Esophagus muscularis mucosa (tissue), 4 donors: ENCODE results near the gene SARNP. TPM values are rescaled to one million over a fixed set of nuclear protein-coding genes. Genes with fewer than 3 reads are reported as not detected.

Source experiments
- DNase-seq: peaks from one replicate; pipeline ENCODE4 v3.0.0-alpha.2; 2017; ENCODE audit errors: extremely low spot score
- H3K27ac ChIP-seq, 4 donors: fragments of 200-600 bp; sonication (generic); replicated peaks in 1 of 4; 1 replicate in 3 of 4; 2 replicates in 1 of 4; pipeline ENCODE4 v1.5.1; 2016 to 2019; ENCODE audit warnings: mild to moderate bottlenecking in 1 of 4
- H3K27me3 ChIP-seq, 4 donors: fragments of 200-600 bp; sonication (generic); one replicate each; pipeline versions ENCODE4 v1.5.1 to v1.6.0; 2016 to 2019
- H3K36me3 ChIP-seq, 4 donors: fragments of 200-600 bp; sonication (generic); one replicate each; pipeline ENCODE4 v1.5.1; 2016 to 2019
- H3K4me1 ChIP-seq, 4 donors: fragments of 200-600 bp; sonication (generic); one replicate each; pipeline ENCODE4 v1.5.1; 2016 to 2019
- H3K4me3 ChIP-seq, 4 donors: fragments of 200-600 bp; sonication (generic); 1 replicate in 2 of 4; 2 replicates in 2 of 4; pipeline ENCODE4 v1.5.1; 2016 to 2019; ENCODE audit warnings: mild to moderate bottlenecking in 4 of 4, moderate library complexity in 1 of 4
- H3K9me3 ChIP-seq, 4 donors: fragments of 200-600 bp; sonication (generic); 1 replicate in 3 of 4; 2 replicates in 1 of 4; pipeline ENCODE4 v1.5.1; 2016 to 2019
- EP300 ChIP-seq: sonication (generic); formaldehyde crosslinking; IDR thresholded peaks from one replicate; pipeline ENCODE4 v1.6.1; 2017; ENCODE audit warnings: antibody characterized with exemption
- POLR2A ChIP-seq: fragments of 450-650 bp; IDR thresholded peaks from one replicate; pipeline ENCODE4 v1.6.1; 2017; ENCODE audit warnings: antibody characterized with exemption, moderate library complexity, mild to moderate bottlenecking, low read depth
- POLR2AphosphoS5 ChIP-seq, 2 donors: sonication (generic); formaldehyde crosslinking; IDR thresholded peaks; one replicate each; pipeline ENCODE4 v1.6.1; 2017; ENCODE audit warnings: antibody characterized with exemption in 2 of 2
- WGBS: methylation state at CpG from one replicate; pipeline ENCODE4 v1.1.5; 2018; 5-methylcytosine and 5-hydroxymethylcytosine counted together
- intact Hi-C: fragments of 100-400 bp; cut with DNase I; formaldehyde crosslinking; loops from one replicate; pipeline ENCODE4 v1.15.1; 2023
- total RNA-seq, 4 donors: library from RNA; depleted of rRNA; stranded (reverse); fragments of >200 nt; gene quantifications; one replicate each; pipeline versions ENCODE4 v1.1.0 to v1.2.1, GENCODE V29; 2016
- TF ChIP-seq, protein P1 (sequence below), 3 experiments: fragments of 200-600 bp in 2 of 3; fragments of 450-650 bp in 1 of 3; sonication (generic) in 2 of 3; IDR thresholded peaks; one replicate each; pipeline ENCODE4 v1.5.1; 2017 to 2019; ENCODE audit warnings: antibody characterized with exemption in 3 of 3, mild to moderate bottlenecking in 2 of 3, moderate library complexity in 1 of 3

SARNP gene
- total RNA-seq, 4 donors from 2014 or later = 57.7 to 78.0 (median 70.1) TPM

DNA sequence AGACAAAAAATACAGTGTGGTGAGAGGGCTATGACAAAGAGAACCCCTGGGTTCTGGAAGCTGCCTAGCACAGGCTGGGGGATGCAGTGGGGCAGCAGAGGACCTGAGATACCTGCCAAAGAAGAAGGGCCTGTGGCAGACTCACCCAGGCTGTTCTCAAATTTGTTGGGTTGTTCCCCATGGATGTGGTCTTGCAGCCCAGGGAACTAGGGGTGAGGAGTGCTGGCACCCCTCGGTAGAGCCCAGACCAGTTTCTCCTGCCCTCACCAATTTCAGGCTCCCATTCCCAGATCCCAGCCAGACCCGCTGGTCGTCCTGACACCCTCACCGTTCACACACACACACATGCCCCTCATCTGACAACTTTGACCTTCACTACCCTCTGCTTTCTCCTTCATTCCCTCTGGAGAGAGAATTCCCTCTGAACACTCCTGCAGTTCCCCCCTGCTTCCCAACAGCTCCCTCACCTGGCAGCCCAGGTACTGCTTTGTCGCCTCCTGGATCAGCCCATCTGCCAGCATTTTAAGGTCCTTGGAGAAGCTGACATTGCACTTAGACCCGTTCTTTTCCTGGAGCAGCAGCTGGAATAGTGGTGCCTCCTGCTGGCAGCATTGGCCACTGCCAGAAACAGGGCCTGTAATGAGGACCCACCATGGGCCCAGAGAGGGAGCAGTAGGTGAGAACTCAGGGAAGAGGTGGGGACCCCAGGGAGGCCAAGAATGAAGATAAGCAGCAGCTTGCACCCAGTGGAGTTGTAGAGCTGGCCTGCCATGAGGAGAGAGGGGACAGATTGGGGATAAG is 80.5 kb downstream of the SARNP start:
- no peaks in the 10 kb centered on the region for H3K27me3 ChIP-seq
- peak overlapping the region in 2 of 4 donors; percentile 75 to 78 for H3K27ac ChIP-seq
- H3K9me3 ChIP-seq = no peaks in the 10 kb centered on the region
- H3K4me1 ChIP-seq = peaks cover 20 to 32% (median 23%) of the 10 kb centered on the region in 4 donors
- TF ChIP-seq POLR2A (no peak), POLR2AphosphoS5 (IDR thresholded peaks at IDR 0.05) (peak in 1 of 2 donors; percentile 47), EP300 (no peak)
- TF ChIP-seq, protein P1, sequence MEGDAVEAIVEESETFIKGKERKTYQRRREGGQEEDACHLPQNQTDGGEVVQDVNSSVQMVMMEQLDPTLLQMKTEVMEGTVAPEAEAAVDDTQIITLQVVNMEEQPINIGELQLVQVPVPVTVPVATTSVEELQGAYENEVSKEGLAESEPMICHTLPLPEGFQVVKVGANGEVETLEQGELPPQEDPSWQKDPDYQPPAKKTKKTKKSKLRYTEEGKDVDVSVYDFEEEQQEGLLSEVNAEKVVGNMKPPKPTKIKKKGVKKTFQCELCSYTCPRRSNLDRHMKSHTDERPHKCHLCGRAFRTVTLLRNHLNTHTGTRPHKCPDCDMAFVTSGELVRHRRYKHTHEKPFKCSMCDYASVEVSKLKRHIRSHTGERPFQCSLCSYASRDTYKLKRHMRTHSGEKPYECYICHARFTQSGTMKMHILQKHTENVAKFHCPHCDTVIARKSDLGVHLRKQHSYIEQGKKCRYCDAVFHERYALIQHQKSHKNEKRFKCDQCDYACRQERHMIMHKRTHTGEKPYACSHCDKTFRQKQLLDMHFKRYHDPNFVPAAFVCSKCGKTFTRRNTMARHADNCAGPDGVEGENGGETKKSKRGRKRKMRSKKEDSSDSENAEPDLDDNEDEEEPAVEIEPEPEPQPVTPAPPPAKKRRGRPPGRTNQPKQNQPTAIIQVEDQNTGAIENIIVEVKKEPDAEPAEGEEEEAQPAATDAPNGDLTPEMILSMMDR (IDR thresholded peaks at IDR 0.05) = peak; percentile 64 to 78 (median 73)
- 38% methylated on average over 6 of the region's 6 CpGs for WGBS
- DNase-seq = no peak
- no peaks in the 10 kb centered on the region for H3K36me3 ChIP-seq
- H3K4me3 ChIP-seq = no peak overlapping the region
- intact Hi-C loops = loop anchor here (5.0 kb wide), 2 partner anchors 55 to 80 kb away; partner anchors contain the start of genes ORMDL2 and SARNP

- DNase-seq = no peak
- intact Hi-C loops = loop anchor here (5.0 kb wide), 2 partner anchors 54 to 81 kb away; partner anchors contain the start of genes ORMDL2 and SARNP
- no peaks in the 10 kb centered on the region for H3K36me3 ChIP-seq
- H3K4me3 ChIP-seq = no peak overlapping the region
- TF ChIP-seq POLR2A = no peak
- TF ChIP-seq, protein P1 (IDR thresholded peaks at IDR 0.05) = no peak
- TF ChIP-seq POLR2AphosphoS5 (IDR thresholded peaks at IDR 0.05) = no peak
- peaks cover 21 to 37% (median 30%) of the 10 kb centered on the region in 4 donors for H3K4me1 ChIP-seq
- no peak overlapping the region for H3K27ac ChIP-seq
- H3K27me3 ChIP-seq = no peaks in the 10 kb centered on the region
- 41% methylated on average over 3 of the region's 3 CpGs for WGBS
- no peaks in the 10 kb centered on the region for H3K9me3 ChIP-seq
Measured at GRCh38 chr12:55736076-55736475, 81.4 kb downstream of the SARNP start.

DNA sequence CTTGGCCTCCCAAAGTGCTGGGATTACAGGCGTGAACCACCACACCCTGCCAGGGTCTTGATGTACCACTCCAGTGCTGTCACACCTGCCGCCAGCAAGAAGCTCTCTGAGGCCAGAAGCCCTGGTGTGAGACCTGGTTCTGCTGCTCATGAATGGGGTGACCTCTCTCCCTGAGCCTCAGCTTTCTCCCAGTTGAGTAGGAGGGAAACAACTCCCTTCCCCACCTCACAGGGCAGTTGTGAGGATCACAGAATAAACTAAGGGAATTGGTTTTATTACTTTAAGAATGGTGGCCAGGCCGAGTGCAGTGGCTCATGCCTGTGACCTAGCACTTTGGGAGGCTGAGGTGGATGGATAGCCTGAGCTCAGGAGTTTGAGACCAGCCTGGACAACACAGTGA is 82.9 kb downstream of the SARNP start:
- TF ChIP-seq POLR2AphosphoS5 (IDR thresholded peaks at IDR 0.05) = no peak
- no peak for TF ChIP-seq POLR2A
- no peak for TF ChIP-seq EP300
- TF ChIP-seq, protein P1 (IDR thresholded peaks at IDR 0.05) = no peak
- intact Hi-C loops = no loop called here
- peaks cover 29 to 52% (median 44%) of the 10 kb centered on the region in 4 donors for H3K4me1 ChIP-seq

GRCh38 chr12:55733858-55734257 is 83.7 kb downstream of the SARNP start:
- no peaks in the 10 kb centered on the region for H3K9me3 ChIP-seq
- no peaks in the 10 kb centered on the region for H3K27me3 ChIP-seq
- WGBS = 79% methylated on average over 2 of the region's 2 CpGs
- no peak overlapping the region for H3K4me3 ChIP-seq
- peaks cover 29 to 50% (median 46%) of the 10 kb centered on the region in 4 donors for H3K4me1 ChIP-seq
- intact Hi-C loops = no loop called here
- H3K27ac ChIP-seq = no peak overlapping the region
- H3K36me3 ChIP-seq = no peaks in the 10 kb centered on the region
- TF ChIP-seq POLR2AphosphoS5 (IDR thresholded peaks at IDR 0.05) (no peak), POLR2A (no peak), EP300 (no peak)
- TF ChIP-seq, protein P1 (IDR thresholded peaks at IDR 0.05) = no peak
- no peak for DNase-seq

More for the DNA sequence above, 82.9 kb downstream of the SARNP start:
- no peaks in the 10 kb centered on the region for H3K27me3 ChIP-seq
- no peak overlapping the region for H3K27ac ChIP-seq
- H3K9me3 ChIP-seq = no peaks in the 10 kb centered on the region
- no peak overlapping the region for H3K4me3 ChIP-seq
- no peaks in the 10 kb centered on the region for H3K36me3 ChIP-seq
- DNase-seq = no peak
- 92% methylated on average over 1 of the region's 3 CpGs for WGBS
